Lower leg skin (tissue), 4 donors: ENCODE results near the gene PLSCR2. TPM values are rescaled to one million over a fixed set of nuclear protein-coding genes. Genes with fewer than 3 reads are reported as not detected.

Source experiments
- DNase-seq, 2 donors: peaks; one replicate each; pipeline ENCODE4 v3.0.0-alpha.2; 2019; ENCODE audit warnings: low spot score in 2 of 2
- H3K4me3 ChIP-seq: fragments of 200-600 bp; sonication (generic); 2 replicates; pipeline ENCODE4 v1.5.1; 2017; ENCODE audit warnings: mild to moderate bottlenecking, low read depth; ENCODE audit not compliant: poor library complexity, severe bottlenecking
- CTCF ChIP-seq, 3 donors: fragments of 450-650 bp; IDR thresholded peaks; one replicate each; pipeline ENCODE4 v1.5.1; 2016; ENCODE audit warnings: antibody characterized with exemption in 3 of 3, mild to moderate bottlenecking in 3 of 3, moderate library complexity in 2 of 3
- POLR2A ChIP-seq, 2 donors: fragments of 450-650 bp; IDR thresholded peaks; one replicate each; pipeline ENCODE4 v1.6.1; 2016 to 2017; ENCODE audit warnings: antibody characterized with exemption in 2 of 2, mild to moderate bottlenecking in 1 of 2, moderate library complexity in 1 of 2
- WGBS, 2 donors: methylation state at CpG; one replicate each; pipeline ENCODE4 v1.1.5; 2018; 5-methylcytosine and 5-hydroxymethylcytosine counted together
- intact Hi-C: fragments of 100-400 bp; cut with DNase I; formaldehyde crosslinking; loops from one replicate; pipeline ENCODE4 v1.15.0; 2023; ENCODE audit warnings: low total_unique reads
- total RNA-seq, 4 donors: library from RNA; depleted of rRNA; stranded (reverse); fragments of >200 nt; gene quantifications; one replicate each; pipeline ENCODE4 v1.1.0, GENCODE V29; 2016

PLSCR2 gene
- total RNA-seq, 4 donors from 2014 or later, result not detected

DNA sequence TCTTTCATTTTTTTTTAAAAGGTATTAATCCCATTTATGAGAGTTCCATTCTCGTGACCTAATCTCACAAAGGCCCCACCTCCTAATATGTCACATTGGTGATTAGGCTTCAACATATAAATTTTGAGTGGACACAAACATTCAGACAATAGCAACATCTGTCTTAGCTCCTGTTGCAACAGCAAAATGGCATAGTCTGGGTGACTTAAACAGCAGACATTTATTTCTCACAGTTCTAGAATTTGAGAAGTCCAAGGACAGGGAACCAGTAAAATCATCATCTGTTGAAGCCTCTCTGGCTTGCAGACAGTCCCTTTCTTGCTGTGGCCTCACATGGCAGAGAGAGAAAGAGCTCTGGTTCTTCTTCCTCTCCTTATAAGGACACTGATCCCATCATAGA, 3.2 kb upstream of the PLSCR2 start:
- no peak overlapping the region for H3K4me3 ChIP-seq
- intact Hi-C loops, result no loop called here
- WGBS, 2 donors, result 92 to 96% methylated on average over 1 of the region's 1 CpG
- no peak for DNase-seq
- TF ChIP-seq CTCF (IDR thresholded peaks at IDR 0.05), result no peak
- TF ChIP-seq POLR2A (IDR thresholded peaks at IDR 0.05), result no peak

GRCh38 chr3:146471012-146471411, 1.7 kb upstream of the PLSCR2 start:
- H3K4me3 ChIP-seq, result no peak overlapping the region
- intact Hi-C loops, result no loop called here
- 87 to 91% methylated on average over 1 of the region's 1 CpG for WGBS, 2 donors

GRCh38 chr3:146470425-146470990, 1.1 kb upstream of the PLSCR2 start:
- intact Hi-C loops, result no loop called here
- 87 to 88% methylated on average over 9 of the region's 9 CpGs for whole genome bisulfite sequencing, 2 donors
- H3K4me3 ChIP-seq, result no peak overlapping the region
- TF ChIP-seq POLR2A (IDR thresholded peaks at IDR 0.05), result no peak
- no peak for TF ChIP-seq CTCF (IDR thresholded peaks at IDR 0.05)
- DNase-seq, result no peak

More at GRCh38 chr3:146471012-146471411, 1.7 kb upstream of the PLSCR2 start:
- TF ChIP-seq CTCF (IDR thresholded peaks at IDR 0.05) (no peak), POLR2A (IDR thresholded peaks at IDR 0.05) (no peak)
- DNase-seq, result no peak

DNA sequence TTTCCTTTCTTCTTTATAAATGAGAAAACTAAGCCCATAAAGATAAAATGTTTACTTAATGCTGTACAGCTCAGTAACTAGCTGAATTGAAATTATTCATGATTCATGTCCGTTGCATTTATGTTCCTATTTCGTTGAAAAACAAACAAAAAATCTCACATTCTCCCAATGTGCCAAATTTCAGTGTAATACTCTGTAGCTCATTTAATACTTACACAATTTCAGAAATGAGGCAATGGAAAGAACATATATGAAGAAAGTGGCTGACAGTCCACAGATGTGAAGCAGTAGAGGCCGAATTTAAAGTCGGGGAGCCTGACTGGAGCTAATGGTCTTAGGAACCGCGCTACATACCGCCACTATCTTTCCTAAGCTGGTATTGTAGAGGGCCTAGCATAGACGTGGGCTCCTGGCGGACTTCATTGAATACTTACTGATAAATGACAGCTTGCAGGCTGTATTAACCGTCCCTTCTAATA, 651 bp downstream of the PLSCR2 start:
- TF ChIP-seq POLR2A (IDR thresholded peaks at IDR 0.05) (no peak), CTCF (IDR thresholded peaks at IDR 0.05) (no peak)
- 76 to 81% methylated on average over 10 of the region's 10 CpGs for WGBS, 2 donors
- intact Hi-C loops, result no loop called here
- DNase-seq, result peak in 1 of 2 donors; percentile 76
- no peak overlapping the region for H3K4me3 ChIP-seq

GRCh38 chr3:146468234-146468633, 1.1 kb downstream of the PLSCR2 start:
- no peak overlapping the region for H3K4me3 ChIP-seq
- DNase-seq, result peak in 1 of 2 donors; percentile 79
- intact Hi-C loops, result no loop called here
- 38 to 44% methylated on average over 4 of the region's 4 CpGs for WGBS, 2 donors
- TF ChIP-seq POLR2A (IDR thresholded peaks at IDR 0.05) (no peak), CTCF (IDR thresholded peaks at IDR 0.05) (no peak)

DNA sequence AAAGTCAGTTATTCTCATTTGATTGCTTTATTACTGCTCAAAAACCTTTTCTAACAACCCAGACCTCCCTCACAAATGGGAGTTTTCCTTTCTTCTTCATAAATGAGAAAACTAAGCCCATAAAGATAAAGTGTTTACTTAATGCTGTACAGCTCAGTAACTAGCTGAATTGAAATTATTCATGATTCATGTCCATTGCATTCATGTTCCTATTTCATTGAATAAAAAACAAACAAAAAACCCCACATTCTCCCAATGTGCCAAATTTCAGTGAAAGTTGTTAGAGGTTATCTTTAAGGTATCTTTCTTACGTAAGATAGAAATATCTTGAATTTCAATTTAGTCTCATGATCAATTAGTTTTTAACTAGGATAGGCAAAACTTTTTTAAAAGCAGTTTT, 2.8 kb downstream of the PLSCR2 start:
- TF ChIP-seq CTCF (IDR thresholded peaks at IDR 0.05) (no peak), POLR2A (IDR thresholded peaks at IDR 0.05) (no peak)
- intact Hi-C loops, result no loop called here
- 0% methylated on average over 1 of the region's 1 CpG for WGBS, 2 donors
- DNase-seq, result no peak
- H3K4me3 ChIP-seq, result no peak overlapping the region
